NOMO-1 treated with DMSO at 0.1 percent for 48 hours (cell line): ENCODE data around the gene RTP3.
"Not testable (repeated sequence)": the region's sequence is repeated elsewhere in the genome, so short reads cannot be mapped to it uniquely, and the experiment has no call there.

ENCODE experiments used
- DNase-seq: peaks from one replicate; lab custom pipeline; 2025; ENCODE audit not compliant: unreplicated experiment; lab: John Stamatoyannopoulos, UW

Gene RTP3

GRCh38 chr3:46490338-46491084 lies 7.3 kb upstream of the RTP3 start:
- no peak for DNase-seq

- DNase-seq = peak; percentile 7
Observed at GRCh38 chr3:46491089-46492070, 6.4 kb upstream of the RTP3 start.

- no peak for DNase-seq
Observed at GRCh38 chr3:46492890-46493547, 4.8 kb upstream of the RTP3 start.

- DNase-seq = not testable (repeated sequence)
Observed at GRCh38 chr3:46494491-46494890, 3.3 kb upstream of the RTP3 start.

GRCh38 chr3:46495901-46496456 lies 1.8 kb upstream of the RTP3 start:
- no peak for DNase-seq

GRCh38 chr3:46496746-46497555 lies 825 bp upstream of the RTP3 start:
- peak; percentile 30 for DNase-seq

DNA sequence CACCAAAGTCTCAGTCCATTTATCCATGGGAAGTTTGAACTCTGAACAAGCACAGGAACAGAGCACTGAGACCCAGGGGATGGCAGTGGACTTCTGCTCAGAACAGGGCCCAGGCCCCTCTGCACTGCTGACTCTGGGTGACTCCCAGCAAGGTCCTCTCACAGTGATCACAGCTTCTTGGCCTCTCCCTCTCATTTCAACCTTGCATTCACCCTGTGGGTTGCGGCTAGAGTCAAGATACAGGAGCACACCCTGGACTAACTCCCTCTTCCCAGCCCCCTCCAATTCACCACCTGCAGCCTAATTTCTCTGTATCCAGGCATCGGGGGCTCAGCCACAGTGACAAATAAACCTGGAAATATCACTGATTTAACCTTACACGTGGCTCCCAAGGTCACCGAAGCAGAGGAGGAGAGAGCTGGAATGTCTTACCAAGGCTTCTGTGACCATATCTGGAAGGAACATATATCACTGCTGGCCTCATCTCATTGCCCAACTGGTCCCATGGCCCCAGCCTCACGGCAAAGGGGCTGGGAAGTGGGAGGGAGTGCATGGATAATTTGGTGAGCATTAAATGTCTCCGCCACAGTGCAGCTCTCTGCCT lies 1.2 kb downstream of the RTP3 start:
- no peak for DNase-seq

- peak; percentile 79 for DNase-seq
Observed at GRCh38 chr3:46500656-46501635, 3.2 kb downstream of the RTP3 start.

DNA sequence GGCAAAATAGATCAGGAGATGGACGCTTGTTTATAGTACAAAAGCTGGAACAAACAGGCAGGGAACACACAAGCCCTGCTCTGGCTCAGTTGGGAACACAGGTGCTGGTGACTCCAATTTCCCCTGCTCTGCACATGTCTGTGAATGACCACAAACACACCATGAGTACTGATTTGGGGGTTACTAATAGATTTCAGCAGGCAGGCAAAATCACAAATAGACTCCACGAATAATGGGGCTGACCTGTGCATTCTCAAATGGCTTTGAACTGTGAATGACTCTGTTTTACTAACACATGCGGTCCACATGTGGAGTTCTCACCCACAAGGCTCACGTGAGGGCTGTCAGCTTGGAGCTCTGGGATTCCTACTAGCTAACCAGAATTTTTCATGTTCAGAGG lies 3.9 kb downstream of the RTP3 start:
- DNase-seq = no peak

DNA sequence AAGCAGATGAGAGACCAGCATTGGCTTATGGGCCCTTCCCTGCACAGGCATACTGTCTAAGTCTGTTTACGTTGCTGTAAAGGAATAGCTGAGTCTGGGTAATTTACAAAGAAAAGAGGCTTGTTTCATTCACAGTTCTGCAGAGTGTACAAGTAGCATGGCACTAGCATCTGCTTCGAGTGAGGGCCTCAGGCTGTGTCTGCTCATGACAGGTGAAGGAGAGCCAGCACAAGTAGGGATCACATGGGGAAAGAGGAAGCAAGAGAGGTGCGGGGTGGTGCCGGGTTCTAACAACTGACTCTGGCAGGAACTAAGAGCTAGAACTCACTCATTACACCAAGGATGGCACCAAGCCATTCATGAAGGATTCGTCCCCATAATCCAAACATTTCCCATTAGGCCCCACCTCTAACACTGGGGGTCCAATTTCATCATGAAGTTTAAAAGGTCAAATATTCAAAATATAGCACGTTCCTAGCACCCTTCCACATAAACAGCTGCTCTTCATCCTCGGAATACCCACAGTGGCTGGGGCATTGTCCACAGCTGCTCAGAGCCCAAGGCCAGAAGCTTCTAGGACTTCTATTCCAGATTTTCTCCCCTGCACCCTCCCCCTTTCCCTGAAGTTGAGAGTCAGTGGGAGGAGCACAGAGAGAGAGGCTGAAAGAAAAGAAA lies 5.6 kb downstream of the RTP3 start:
- DNase-seq = peak; percentile 6

GRCh38 chr3:46504789-46505188 lies 7.0 kb downstream of the RTP3 start:
- no peak for DNase-seq

GRCh38 chr3:46505953-46506352 lies 8.2 kb downstream of the RTP3 start:
- no peak for DNase-seq

- no peak for DNase-seq
Observed at GRCh38 chr3:46506526-46506925, 8.8 kb downstream of the RTP3 start.

- no peak for DNase-seq
Observed at GRCh38 chr3:46508850-46509591, 11.2 kb downstream of the RTP3 start.

DNA sequence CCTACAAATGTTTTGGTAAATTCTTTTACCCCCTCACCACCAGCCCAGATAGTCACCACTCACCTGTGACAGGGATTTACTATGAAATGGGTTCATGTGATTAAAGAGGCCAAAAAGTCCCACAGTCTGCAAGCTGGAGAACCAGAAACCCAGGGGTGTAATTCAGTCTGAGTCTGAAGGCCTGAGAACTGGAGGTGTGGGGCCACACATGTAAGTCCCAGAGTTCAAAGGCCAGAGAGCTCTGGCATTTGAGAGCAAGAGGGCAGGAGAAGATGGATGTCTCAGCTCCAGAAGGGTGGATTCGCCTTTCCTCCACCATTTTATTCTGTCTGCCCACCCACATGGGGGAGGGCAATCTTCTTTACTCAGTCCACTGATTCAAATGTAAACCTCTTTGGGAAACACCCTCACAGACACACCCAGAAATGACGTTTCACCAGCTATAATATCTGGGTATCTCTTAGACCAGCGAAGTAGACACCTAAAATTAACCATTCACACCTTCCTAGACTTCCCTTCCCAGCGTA lies 11.9 kb downstream of the RTP3 start:
- DNase-seq = no peak

GRCh38 chr3:46512191-46512749 lies 14.5 kb downstream of the RTP3 start:
- DNase-seq = peak; percentile 77

DNA sequence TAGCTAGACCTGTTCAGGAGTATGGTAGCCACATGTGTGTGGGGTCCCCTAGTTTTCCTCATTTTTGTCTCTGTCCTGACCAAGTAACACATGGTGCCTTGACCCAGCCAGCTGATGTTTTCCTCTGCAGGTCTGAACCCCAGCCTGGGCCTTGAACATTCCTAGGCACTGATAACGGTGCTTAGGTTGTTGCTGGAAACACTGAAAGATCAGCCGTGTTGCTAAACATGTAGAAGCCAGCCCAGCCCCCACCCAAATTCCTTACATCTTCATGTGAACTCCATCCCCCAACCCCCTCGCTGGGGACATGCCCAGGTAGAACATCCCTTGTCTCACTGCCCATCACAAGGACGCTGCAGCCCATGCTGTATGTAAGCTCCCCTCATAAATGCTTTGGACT lies 18.7 kb downstream of the RTP3 start:
- no peak for DNase-seq
